HepG2 (cell line): ENCODE results near the gene TCFL5. TPM values are rescaled to one million over a fixed set of nuclear protein-coding genes. Genes with fewer than 3 reads are reported as not detected.
A peak's percentile ranks its signal among the peaks of the same experiment; 100 is the strongest.

Experiments
- AGO1 ChIP-seq: fragments of 200-400 bp; formaldehyde crosslinking; IDR thresholded peaks from 2 replicates; pipeline ENCODE4 v1.6.1; 2017; ENCODE audit warnings: mild to moderate bottlenecking, low read depth, low read length, moderate library complexity; ENCODE audit not compliant: poor library complexity, severe bottlenecking
- FOXO4 ChIP-seq: sonication (generic); formaldehyde crosslinking; conservative IDR thresholded peaks from 2 replicates; pipeline ENCODE4 v1.8.1; 2023; ENCODE audit warnings: missing genetic modification reagents
- FUBP1 ChIP-seq: sonication (generic); formaldehyde crosslinking; IDR thresholded peaks from 2 replicates; pipeline ENCODE4 v1.5.1; 2020; ENCODE audit warnings: missing genetic modification reagents, mild to moderate bottlenecking, borderline replicate concordance
- GATA4 ChIP-seq: sonication (generic); IDR thresholded peaks from 2 replicates; pipeline ENCODE4 v1.6.1; 2016; ENCODE audit warnings: antibody characterized with exemption, low read depth, borderline replicate concordance
- GMEB2 ChIP-seq: IDR thresholded peaks from 2 replicates; pipeline ENCODE4 v1.6.1; 2016; ENCODE audit warnings: missing biosample characterization, missing genetic modification reagents, low read depth
- HMG20A ChIP-seq: IDR thresholded peaks from 2 replicates; pipeline ENCODE4 v1.6.1; 2016; ENCODE audit warnings: borderline replicate concordance
- HNRNPH1 ChIP-seq: fragments of 200-400 bp; formaldehyde crosslinking; optimal IDR thresholded peaks from 2 replicates; pipeline ENCODE3; 2017; ENCODE audit warnings: mild to moderate bottlenecking, low read depth, low read length
- NRL ChIP-seq: sonication (generic); formaldehyde crosslinking; IDR thresholded peaks from 2 replicates; pipeline ENCODE4 v1.5.0; 2020; ENCODE audit warnings: missing genetic modification reagents, mild to moderate bottlenecking, moderate library complexity, borderline replicate concordance
- PITX1 ChIP-seq: sonication (generic); formaldehyde crosslinking; IDR thresholded peaks from 2 replicates; pipeline ENCODE4 v1.5.1; 2020; ENCODE audit warnings: mild to moderate bottlenecking, missing genetic modification reagents
- U2AF2 ChIP-seq: fragments of 200-400 bp; formaldehyde crosslinking; IDR thresholded peaks from 2 replicates; pipeline ENCODE4 v1.6.1; 2017; ENCODE audit warnings: low read depth, mild to moderate bottlenecking, low read length
- ZNF17 ChIP-seq: sonication (generic); formaldehyde crosslinking; IDR thresholded peaks from 2 replicates; pipeline ENCODE4 v1.5.0; 2020; ENCODE audit warnings: mild to moderate bottlenecking, missing genetic modification reagents
- ZNF34 ChIP-seq: sonication (generic); formaldehyde crosslinking; IDR thresholded peaks from 2 replicates; pipeline ENCODE4 v1.4.0; 2020; ENCODE audit warnings: mild to moderate bottlenecking, missing genetic modification reagents, borderline replicate concordance
- ZNF724P ChIP-seq: sonication (generic); formaldehyde crosslinking; IDR thresholded peaks from 2 replicates; pipeline ENCODE4 v1.8.0; 2022; ENCODE audit warnings: missing genetic modification reagents, borderline replicate concordance
- ZNF777 ChIP-seq: sonication (generic); formaldehyde crosslinking; IDR thresholded peaks from 2 replicates; pipeline ENCODE4 v1.4.0; 2020; ENCODE audit warnings: missing genetic modification reagents
- ZSCAN5A ChIP-seq: sonication (generic); formaldehyde crosslinking; IDR thresholded peaks from 2 replicates; pipeline ENCODE4 v1.8.0; 2022; ENCODE audit warnings: mild to moderate bottlenecking, missing genetic modification reagents, borderline replicate concordance
- polyA plus RNA-seq, 8 experiments: library from polyadenylated mRNA; depleted of rRNA in 3 of 8; stranded (reverse) in 7 of 8; unstranded in 1 of 8; fragments of >200 nt; fragmentation: Illumina TruSeq in 4 of 8; extraction: Trizol in 4 of 8; gene quantifications; 2 replicates each; pipeline versions ENCODE4 v1.2.1 to v1.2.3, GENCODE V29; 2011 to 2016; ENCODE audit warnings: low read depth in 4 of 8, missing spikeins in 1 of 8, mixed read lengths in 1 of 8; ENCODE audit not compliant: insufficient read depth in 1 of 8
- total RNA-seq, 5 experiments: library from RNA; depleted of rRNA; stranded (reverse); fragments of >200 nt; fragmentation: Illumina TruSeq; extraction: Trizol; gene quantifications; 2 replicates each; pipeline ENCODE4 v1.2.3, GENCODE V29; 2016; ENCODE audit warnings: low read depth in 1 of 5
- TF ChIP-seq, protein P1 (sequence below): IDR thresholded peaks from 2 replicates; pipeline ENCODE4 v1.6.1; 2016; ENCODE audit warnings: control low read depth
- TF ChIP-seq, protein P2 (sequence below): IDR thresholded peaks from 2 replicates; pipeline ENCODE4 v1.6.1; 2016; ENCODE audit warnings: low read depth, control low read depth
- TF ChIP-seq, protein P3 (sequence below): sonication (generic); formaldehyde crosslinking; IDR thresholded peaks from 2 replicates; pipeline ENCODE4 v1.5.0; 2020; ENCODE audit warnings: missing genetic modification reagents, mild to moderate bottlenecking, borderline replicate concordance

The TCFL5 gene
- total and polyA plus RNA-seq, 2 of the 13 experiments (the other 11 are each of a cell fraction or from before 2014, with no cell fraction given), result 14.8 to 20.0 TPM

DNA sequence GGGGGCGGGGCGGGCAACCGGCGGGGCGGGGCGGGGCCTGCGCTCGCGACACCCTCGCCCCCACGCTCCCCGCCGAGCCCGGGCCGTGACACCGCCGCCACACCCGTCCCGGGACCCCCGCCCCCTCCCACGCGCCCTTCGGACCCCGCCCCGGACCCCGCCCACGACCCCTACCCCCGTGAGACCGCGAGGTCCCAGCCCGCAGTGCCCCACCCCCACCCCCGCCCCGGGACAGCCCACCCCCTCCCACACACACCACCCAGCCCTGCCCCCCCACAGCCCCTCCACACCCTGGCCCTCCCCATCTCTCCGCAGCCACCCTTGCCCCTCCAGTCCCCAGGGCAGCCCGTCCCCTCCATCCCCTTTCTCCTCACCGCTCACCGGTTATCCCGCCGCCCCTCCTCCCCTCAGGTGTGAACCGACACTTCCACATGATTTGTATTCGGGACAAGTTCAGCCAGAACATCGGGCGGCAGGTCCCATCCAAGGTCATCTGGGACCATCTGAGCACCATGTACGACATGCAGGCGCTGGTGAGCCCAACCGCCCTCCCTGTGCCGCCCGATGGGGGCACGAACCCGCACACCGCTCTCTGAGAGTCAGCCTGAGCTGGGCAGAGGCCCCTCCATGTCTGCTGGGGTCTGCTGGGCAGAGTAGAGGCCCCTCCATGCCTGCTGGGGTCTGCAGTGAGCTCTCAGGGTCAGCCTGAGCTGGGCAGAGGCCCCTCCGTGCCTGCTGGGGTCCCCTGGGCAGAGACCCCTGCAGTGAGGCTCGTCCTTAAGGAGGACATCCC, 64.7 kb downstream of the TCFL5 start (continued):
- TF ChIP-seq FUBP1 (CRISPR knock-in tag) (no peak), ZNF724P (0 out of 2 replicates have a peak, but pooled peaks have one; percentile 3), FOXO4 (CRISPR knock-in tag) (no peak), ZNF777 (CRISPR knock-in tag) (no peak), HNRNPH1 (no peak), ZNF34 (CRISPR knock-in tag) (no peak), AGO1 (no peak), GMEB2 (no peak), PITX1 (CRISPR knock-in tag) (peak; percentile 15; the same call in 1 of the 2 replicates), NRL (CRISPR knock-in tag) (0 out of 2 replicates have a peak, but pooled peaks have one; percentile 10), HMG20A (no peak), ZSCAN5A (no peak), ZNF17 (CRISPR knock-in tag) (no peak), U2AF2 (no peak), GATA4 (no peak)
- TF ChIP-seq, protein P1, sequence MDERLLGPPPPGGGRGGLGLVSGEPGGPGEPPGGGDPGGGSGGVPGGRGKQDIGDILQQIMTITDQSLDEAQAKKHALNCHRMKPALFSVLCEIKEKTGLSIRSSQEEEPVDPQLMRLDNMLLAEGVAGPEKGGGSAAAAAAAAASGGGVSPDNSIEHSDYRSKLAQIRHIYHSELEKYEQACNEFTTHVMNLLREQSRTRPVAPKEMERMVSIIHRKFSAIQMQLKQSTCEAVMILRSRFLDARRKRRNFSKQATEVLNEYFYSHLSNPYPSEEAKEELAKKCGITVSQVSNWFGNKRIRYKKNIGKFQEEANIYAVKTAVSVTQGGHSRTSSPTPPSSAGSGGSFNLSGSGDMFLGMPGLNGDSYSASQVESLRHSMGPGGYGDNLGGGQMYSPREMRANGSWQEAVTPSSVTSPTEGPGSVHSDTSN (CRISPR knock-in tag), result no peak
- TF ChIP-seq, protein P2, sequence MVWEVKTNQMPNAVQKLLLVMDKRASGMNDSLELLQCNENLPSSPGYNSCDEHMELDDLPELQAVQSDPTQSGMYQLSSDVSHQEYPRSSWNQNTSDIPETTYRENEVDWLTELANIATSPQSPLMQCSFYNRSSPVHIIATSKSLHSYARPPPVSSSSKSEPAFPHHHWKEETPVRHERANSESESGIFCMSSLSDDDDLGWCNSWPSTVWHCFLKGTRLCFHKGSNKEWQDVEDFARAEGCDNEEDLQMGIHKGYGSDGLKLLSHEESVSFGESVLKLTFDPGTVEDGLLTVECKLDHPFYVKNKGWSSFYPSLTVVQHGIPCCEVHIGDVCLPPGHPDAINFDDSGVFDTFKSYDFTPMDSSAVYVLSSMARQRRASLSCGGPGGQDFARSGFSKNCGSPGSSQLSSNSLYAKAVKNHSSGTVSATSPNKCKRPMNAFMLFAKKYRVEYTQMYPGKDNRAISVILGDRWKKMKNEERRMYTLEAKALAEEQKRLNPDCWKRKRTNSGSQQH (CRISPR knock-in tag), result peak; percentile 43; the same call in 1 of the 2 replicates
- TF ChIP-seq, protein P3, sequence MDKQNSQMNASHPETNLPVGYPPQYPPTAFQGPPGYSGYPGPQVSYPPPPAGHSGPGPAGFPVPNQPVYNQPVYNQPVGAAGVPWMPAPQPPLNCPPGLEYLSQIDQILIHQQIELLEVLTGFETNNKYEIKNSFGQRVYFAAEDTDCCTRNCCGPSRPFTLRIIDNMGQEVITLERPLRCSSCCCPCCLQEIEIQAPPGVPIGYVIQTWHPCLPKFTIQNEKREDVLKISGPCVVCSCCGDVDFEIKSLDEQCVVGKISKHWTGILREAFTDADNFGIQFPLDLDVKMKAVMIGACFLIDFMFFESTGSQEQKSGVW, result no peak
